ENCODE results near the gene SCYL3.
"Not testable (repeated sequence)": the region's sequence is repeated elsewhere in the genome, so short reads cannot be mapped to it uniquely, and the experiment has no call there.

Gene SCYL3

GRCh38 chr1:169812131-169812530 lies 81.6 kb downstream of the SCYL3 start:
- no peak for DNase-seq (ENCODE audit: low spot score)

- DNase-seq (ENCODE audit: low spot score) = not testable (repeated sequence)
Measured at GRCh38 chr1:169811418-169812035, 82.2 kb downstream of the SCYL3 start.

- DNase-seq (ENCODE audit: low spot score) = peak; percentile 56
Measured at GRCh38 chr1:169809370-169810095, 84.2 kb downstream of the SCYL3 start.

GRCh38 chr1:169804941-169805340 lies 88.8 kb downstream of the SCYL3 start:
- no peak for DNase-seq (ENCODE audit: low spot score)

- DNase-seq (ENCODE audit: low spot score) = no peak
Measured at GRCh38 chr1:169802888-169803287, 90.8 kb downstream of the SCYL3 start.
